Neutrophil (primary cell): ENCODE data around the gene ATP9B.

Source experiments
- H3K27ac ChIP-seq: fragments of 200-600 bp; sonication (generic); 2 replicates; pipeline ENCODE4 v1.5.1; 2016; ENCODE audit warnings: mild to moderate bottlenecking, moderate library complexity
- H3K27me3 ChIP-seq: fragments of 200-600 bp; sonication (generic); 2 replicates; pipeline ENCODE4 v1.6.0; 2016; ENCODE audit warnings: mild to moderate bottlenecking
- H3K36me3 ChIP-seq: fragments of 200-600 bp; sonication (generic); 2 replicates; pipeline ENCODE4 v1.5.1; 2017
- H3K4me1 ChIP-seq, 2 experiments: fragments of 200-600 bp in 1 of 2; sonication (generic) in 1 of 2; 1 replicate in 1 of 2; 2 replicates in 1 of 2; pipeline versions ENCODE4 v1.5.1 to v1.6.1; 2013 to 2016; ENCODE audit warnings: low read depth in 1 of 2, low read length in 1 of 2, mild to moderate bottlenecking in 1 of 2, moderate library complexity in 1 of 2; ENCODE audit not compliant: control insufficient read depth in 1 of 2, insufficient read depth in 1 of 2
- H3K4me3 ChIP-seq, 2 experiments: fragments of 200-600 bp in 1 of 2; sonication (generic) in 1 of 2; 1 replicate in 1 of 2; 2 replicates in 1 of 2; pipeline ENCODE4 v1.5.1; 2013 to 2016; ENCODE audit warnings: low read depth in 1 of 2, low read length in 1 of 2, mild to moderate bottlenecking in 1 of 2, moderate library complexity in 1 of 2
- H3K9me3 ChIP-seq: fragments of 200-600 bp; sonication (generic); 2 replicates; pipeline ENCODE4 v1.5.1; 2016
- TF ChIP-seq, protein P1 (sequence below): fragments of 200-600 bp; sonication (generic); IDR thresholded peaks from 2 replicates; pipeline ENCODE4 v1.5.1; 2016; ENCODE audit warnings: antibody characterized with exemption

ATP9B gene

DNA sequence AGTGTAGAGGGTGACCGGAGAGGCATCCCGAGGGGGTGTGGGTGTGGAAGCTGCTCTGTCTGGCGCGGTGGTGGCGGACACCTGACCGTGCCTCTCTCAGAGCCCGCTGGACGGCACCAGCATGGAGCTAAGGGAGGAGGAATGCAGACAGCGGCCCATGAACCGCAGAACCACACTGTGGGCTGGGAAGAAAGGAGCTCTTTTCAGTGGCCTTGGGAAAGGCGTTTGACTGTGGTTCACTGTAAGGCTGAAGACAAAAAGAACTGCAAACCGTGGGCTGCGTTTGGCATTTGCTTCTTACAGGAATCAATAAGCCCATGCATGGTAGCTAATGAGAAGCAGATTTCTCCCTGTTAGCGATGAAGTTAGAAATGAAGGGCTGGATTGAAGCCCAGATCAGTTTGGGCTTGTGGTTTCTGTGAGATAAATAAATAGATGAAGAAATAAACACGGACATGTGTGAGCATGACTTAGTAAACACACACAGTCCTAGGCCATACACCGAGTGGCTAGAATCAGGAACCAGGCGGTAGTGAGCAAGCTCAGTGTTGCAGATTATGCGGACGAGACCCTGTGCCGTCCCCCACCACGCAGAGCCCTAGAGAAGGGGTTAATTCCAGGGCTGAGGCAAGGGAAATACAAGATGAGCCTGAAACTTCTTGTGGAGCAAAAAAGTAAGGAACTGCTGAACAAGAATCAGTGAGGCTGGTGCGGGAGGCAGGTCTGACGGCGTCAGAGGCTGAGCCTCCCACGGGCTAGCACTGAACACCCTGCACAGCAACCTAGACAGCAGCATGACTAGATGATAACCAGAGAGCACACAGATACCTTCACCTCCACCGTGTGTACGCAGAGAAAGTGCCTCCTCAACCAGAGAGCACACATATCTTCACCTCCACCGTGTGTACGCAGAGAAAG, 297.2 kb downstream of the ATP9B start:
- no peaks in the 10 kb centered on the region for H3K27me3 ChIP-seq
- no peak overlapping the region for H3K4me3 ChIP-seq
- no peaks in the 10 kb centered on the region for H3K9me3 ChIP-seq
- H3K27ac ChIP-seq = no peak overlapping the region
- H3K4me1 ChIP-seq = peaks cover 0 to 4% of the 10 kb centered on the region in 2 experiments
- TF ChIP-seq, protein P1, sequence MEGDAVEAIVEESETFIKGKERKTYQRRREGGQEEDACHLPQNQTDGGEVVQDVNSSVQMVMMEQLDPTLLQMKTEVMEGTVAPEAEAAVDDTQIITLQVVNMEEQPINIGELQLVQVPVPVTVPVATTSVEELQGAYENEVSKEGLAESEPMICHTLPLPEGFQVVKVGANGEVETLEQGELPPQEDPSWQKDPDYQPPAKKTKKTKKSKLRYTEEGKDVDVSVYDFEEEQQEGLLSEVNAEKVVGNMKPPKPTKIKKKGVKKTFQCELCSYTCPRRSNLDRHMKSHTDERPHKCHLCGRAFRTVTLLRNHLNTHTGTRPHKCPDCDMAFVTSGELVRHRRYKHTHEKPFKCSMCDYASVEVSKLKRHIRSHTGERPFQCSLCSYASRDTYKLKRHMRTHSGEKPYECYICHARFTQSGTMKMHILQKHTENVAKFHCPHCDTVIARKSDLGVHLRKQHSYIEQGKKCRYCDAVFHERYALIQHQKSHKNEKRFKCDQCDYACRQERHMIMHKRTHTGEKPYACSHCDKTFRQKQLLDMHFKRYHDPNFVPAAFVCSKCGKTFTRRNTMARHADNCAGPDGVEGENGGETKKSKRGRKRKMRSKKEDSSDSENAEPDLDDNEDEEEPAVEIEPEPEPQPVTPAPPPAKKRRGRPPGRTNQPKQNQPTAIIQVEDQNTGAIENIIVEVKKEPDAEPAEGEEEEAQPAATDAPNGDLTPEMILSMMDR = no peak
- peaks cover 33% of the 10 kb centered on the region for H3K36me3 ChIP-seq

DNA sequence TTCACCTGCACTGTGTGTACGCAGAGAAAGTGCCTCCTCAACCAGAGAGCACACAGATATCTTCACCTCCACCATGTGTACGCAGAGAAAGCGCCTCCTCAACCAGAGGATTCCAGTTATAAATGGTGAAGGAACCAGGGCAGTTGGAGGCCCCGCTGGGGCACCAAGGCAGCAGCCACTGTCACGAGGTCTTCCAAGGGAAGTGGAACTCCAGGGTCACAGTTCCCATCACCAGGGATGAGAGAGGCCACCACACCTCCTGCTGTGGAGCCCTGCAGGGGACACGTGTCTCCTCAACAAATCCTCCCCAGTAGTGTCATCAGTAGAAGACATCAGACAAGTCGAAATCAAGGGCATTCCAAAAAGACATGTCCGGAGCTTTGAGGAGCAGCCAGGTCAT, 298.3 kb downstream of the ATP9B start:
- Histone ChIP-seq H3K4me1 (peaks cover 0 to 4% of the 10 kb centered on the region in 2 experiments), H3K9me3 (no peaks in the 10 kb centered on the region), H3K4me3 (no peak overlapping the region), H3K27me3 (no peaks in the 10 kb centered on the region), H3K27ac (no peak overlapping the region), H3K36me3 (peaks cover 29% of the 10 kb centered on the region)
- TF ChIP-seq, protein P1 = no peak

DNA sequence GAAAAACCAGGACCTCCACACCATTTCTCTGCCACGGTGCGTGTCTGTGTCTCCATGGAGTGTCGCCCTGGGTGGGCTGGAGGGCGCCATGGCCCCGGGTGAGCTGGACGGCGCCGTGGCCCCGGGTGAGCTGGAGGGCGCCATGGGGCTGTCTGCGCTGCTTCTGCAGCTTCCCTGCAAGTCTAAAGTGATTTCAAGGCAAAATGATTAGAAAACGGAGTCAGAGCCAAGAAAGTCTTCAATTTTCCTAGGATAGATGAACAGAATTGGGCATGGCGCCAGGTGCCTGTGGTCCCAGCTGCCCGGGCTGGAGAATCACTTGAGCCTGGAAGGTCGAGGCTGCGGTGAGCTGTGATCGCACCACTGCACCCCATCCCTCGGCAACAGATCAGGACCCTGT, 298.8 kb downstream of the ATP9B start:
- no peaks in the 10 kb centered on the region for H3K27me3 ChIP-seq
- H3K9me3 ChIP-seq = no peaks in the 10 kb centered on the region
- H3K27ac ChIP-seq = no peak overlapping the region
- no peak overlapping the region for H3K4me3 ChIP-seq
- H3K4me1 ChIP-seq = peaks cover 0 to 4% of the 10 kb centered on the region in 2 experiments
- TF ChIP-seq, protein P1 = no peak
- peaks cover 27% of the 10 kb centered on the region for H3K36me3 ChIP-seq

DNA sequence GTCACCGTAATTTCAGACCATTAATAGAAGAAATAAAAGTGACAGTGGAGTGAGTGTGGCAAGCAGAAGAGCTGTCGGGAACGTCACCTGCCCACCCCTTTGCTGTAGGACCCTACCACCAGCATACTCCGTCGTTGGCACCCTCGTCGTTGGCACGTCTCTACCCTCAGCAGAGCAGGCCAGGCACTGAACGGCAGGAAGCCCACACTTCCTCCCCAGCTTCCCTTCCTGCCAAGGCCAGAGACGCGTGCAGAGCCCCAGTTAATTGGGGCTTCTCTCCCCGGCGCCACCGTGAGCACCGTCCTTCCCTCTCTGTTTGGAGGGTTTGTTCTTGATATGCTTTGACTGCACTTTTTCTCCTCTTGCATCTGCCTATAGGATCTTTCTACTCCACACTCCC, 299.5 kb downstream of the ATP9B start:
- peaks cover 0 to 4% of the 10 kb centered on the region in 2 experiments for H3K4me1 ChIP-seq
- peaks cover 20% of the 10 kb centered on the region for H3K36me3 ChIP-seq

DNA sequence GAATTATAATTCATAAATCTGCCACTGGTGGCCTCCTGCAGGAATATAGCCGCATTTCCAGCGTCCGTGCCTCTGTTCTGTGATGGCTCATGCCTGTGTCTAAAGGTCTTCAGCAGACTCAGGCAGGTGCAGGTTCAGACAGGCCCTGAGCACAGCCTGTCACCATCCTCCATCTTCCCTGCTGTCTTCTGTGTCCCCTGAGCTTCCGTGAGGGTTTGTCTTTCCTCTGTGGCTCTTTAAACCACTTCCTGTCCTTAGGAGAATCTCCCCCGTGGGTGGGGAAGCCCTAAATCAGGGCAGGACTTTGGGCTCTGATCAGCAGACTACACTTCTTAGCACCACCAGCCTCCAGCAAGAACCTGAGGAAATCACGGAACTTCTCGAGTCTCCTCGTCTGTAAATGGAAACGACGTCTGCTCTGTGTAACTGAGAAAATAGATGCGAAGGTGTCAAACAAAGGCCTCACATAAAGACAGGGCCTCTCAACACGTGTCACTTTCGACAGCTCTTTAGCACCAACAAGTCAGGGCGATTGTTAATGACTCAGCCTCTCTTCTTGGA, 302.4 kb downstream of the ATP9B start:
- no peak overlapping the region for H3K4me3 ChIP-seq
- TF ChIP-seq, protein P1 = no peak
- no peaks in the 10 kb centered on the region for H3K27me3 ChIP-seq
- peaks cover 0 to 4% of the 10 kb centered on the region in 2 experiments for H3K4me1 ChIP-seq
- H3K36me3 ChIP-seq = peaks cover 20% of the 10 kb centered on the region
- no peak overlapping the region for H3K27ac ChIP-seq
- no peaks in the 10 kb centered on the region for H3K9me3 ChIP-seq

More for the DNA sequence above, 299.5 kb downstream of the ATP9B start:
- Histone ChIP-seq H3K9me3 (no peaks in the 10 kb centered on the region), H3K4me3 (no peak overlapping the region), H3K27ac (no peak overlapping the region), H3K27me3 (no peaks in the 10 kb centered on the region)
- TF ChIP-seq, protein P1 = no peak
